Measurements from ENCODE around the gene MOCOS.
A peak's percentile ranks its signal among the peaks of the same experiment; 100 is the strongest.

The MOCOS gene

GRCh38 chr18:36181441-36181840 lies 5.9 kb upstream of the MOCOS start:
- DNase-seq, result no peak

GRCh38 chr18:36181898-36182506 lies 5.3 kb upstream of the MOCOS start:
- no peak for DNase-seq

GRCh38 chr18:36183033-36183432 lies 4.3 kb upstream of the MOCOS start:
- no peak for DNase-seq

- DNase-seq, result no peak
Observed at GRCh38 chr18:36183987-36184386, 3.3 kb upstream of the MOCOS start.

GRCh38 chr18:36185157-36185556 lies 2.1 kb upstream of the MOCOS start:
- no peak for DNase-seq

GRCh38 chr18:36185901-36186460 lies 1.3 kb upstream of the MOCOS start:
- no peak for DNase-seq

- DNase-seq, result no peak
Observed at GRCh38 chr18:36186461-36187192, 670 bp upstream of the MOCOS start.

- peak; percentile 35 for DNase-seq
Observed at GRCh38 chr18:36187826-36188721, 777 bp downstream of the MOCOS start.

GRCh38 chr18:36188916-36189315 lies 1.6 kb downstream of the MOCOS start:
- peak; percentile 61 for DNase-seq

GRCh38 chr18:36189486-36189885 lies 2.2 kb downstream of the MOCOS start:
- DNase-seq, result no peak

- DNase-seq, result no peak
Observed at GRCh38 chr18:36191286-36191685, 4.0 kb downstream of the MOCOS start.

- DNase-seq, result no peak
Observed at GRCh38 chr18:36191711-36192110, 4.4 kb downstream of the MOCOS start.

GRCh38 chr18:36194600-36195315 lies 7.5 kb downstream of the MOCOS start:
- no peak for DNase-seq

GRCh38 chr18:36195427-36196122 lies 8.3 kb downstream of the MOCOS start:
- no peak for DNase-seq

- no peak for DNase-seq
Observed at GRCh38 chr18:36196238-36196995, 9.1 kb downstream of the MOCOS start.

GRCh38 chr18:36197511-36198166 lies 10.3 kb downstream of the MOCOS start:
- DNase-seq, result no peak

GRCh38 chr18:36199691-36200295 lies 12.5 kb downstream of the MOCOS start:
- no peak for DNase-seq

- no peak for DNase-seq
Observed at GRCh38 chr18:36200354-36200771, 13.1 kb downstream of the MOCOS start.

- no peak for DNase-seq
Observed at GRCh38 chr18:36201765-36202164, 14.5 kb downstream of the MOCOS start.

GRCh38 chr18:36203360-36203895 lies 16.1 kb downstream of the MOCOS start:
- DNase-seq, result no peak

Measured in NCI-H82 (cell line).